Stimulated activated CD8-positive, alpha-beta memory T cell treated with anti-CD3 and anti-CD28 coated beads, Interleukin-7, amount 100 ng/mL, for 48 hours (primary cell): ENCODE measurements around the gene LSAMP.
"Not testable (repeated sequence)": the region's sequence is repeated elsewhere in the genome, so short reads cannot be mapped to it uniquely, and the experiment has no call there.

Experiments
- DNase-seq, 2 donors: peaks; one replicate each; pipeline ENCODE4 v3.0.0-alpha.2; 2020; ENCODE audit warnings: low read depth in 1 of 2; ENCODE audit errors: extremely low read depth in 1 of 2

Gene LSAMP

GRCh38 chr3:115862099-115862498, 583.2 kb downstream of the LSAMP start:
- no peak for DNase-seq

GRCh38 chr3:115861166-115861733, 584.0 kb downstream of the LSAMP start:
- DNase-seq = no peak

- DNase-seq = no peak
Measured at GRCh38 chr3:115860766-115861165, 584.5 kb downstream of the LSAMP start.

GRCh38 chr3:115859002-115859807, 586.1 kb downstream of the LSAMP start:
- DNase-seq = no peak

- DNase-seq = no peak
Measured at GRCh38 chr3:115857518-115858136, 587.7 kb downstream of the LSAMP start.

- DNase-seq = no peak
Measured at GRCh38 chr3:115855911-115856310, 589.4 kb downstream of the LSAMP start.

GRCh38 chr3:115853104-115853503, 592.2 kb downstream of the LSAMP start:
- no peak for DNase-seq

- no peak for DNase-seq
Measured at GRCh38 chr3:115852278-115852677, 593.0 kb downstream of the LSAMP start.

GRCh38 chr3:115851571-115851970, 593.7 kb downstream of the LSAMP start:
- no peak for DNase-seq

GRCh38 chr3:115848641-115849040, 596.6 kb downstream of the LSAMP start:
- no peak for DNase-seq

GRCh38 chr3:115845986-115846385, 599.3 kb downstream of the LSAMP start:
- no peak for DNase-seq

GRCh38 chr3:115844729-115845128, 600.6 kb downstream of the LSAMP start:
- not testable (repeated sequence) for DNase-seq

GRCh38 chr3:115843206-115843605, 602.1 kb downstream of the LSAMP start:
- no peak for DNase-seq

- no peak for DNase-seq
Measured at GRCh38 chr3:115839246-115839645, 606.0 kb downstream of the LSAMP start.

- no peak for DNase-seq
Measured at GRCh38 chr3:115838786-115839185, 606.5 kb downstream of the LSAMP start.

- no peak for DNase-seq
Measured at GRCh38 chr3:115836944-115837343, 608.3 kb downstream of the LSAMP start.

- DNase-seq = no peak
Measured at GRCh38 chr3:115835946-115836345, 609.3 kb downstream of the LSAMP start.

- no peak for DNase-seq
Measured at GRCh38 chr3:115834068-115834467, 611.2 kb downstream of the LSAMP start.

- no peak for DNase-seq
Measured at GRCh38 chr3:115833074-115833473, 612.2 kb downstream of the LSAMP start.

GRCh38 chr3:115832265-115832664, 613.0 kb downstream of the LSAMP start:
- DNase-seq = no peak

- DNase-seq = no peak
Measured at GRCh38 chr3:115831864-115832263, 613.4 kb downstream of the LSAMP start.

- DNase-seq = no peak
Measured at GRCh38 chr3:115830764-115831395, 614.4 kb downstream of the LSAMP start.
